Measurements from ENCODE around the gene ZNF581.

ZNF581 gene

GRCh38 chr19:55687281-55688201, 44.1 kb downstream of the ZNF581 start:
- H3K4me1 ChIP-seq (ENCODE audit: control insufficient read depth, insufficient read depth, low read length) = no peaks in the 10 kb centered on the region
- H3K27ac ChIP-seq (ENCODE audit: low read depth, low read length) = no peak overlapping the region
- no peak overlapping the region for H3K4me3 ChIP-seq (ENCODE audit: low read length)
- H3K36me3 ChIP-seq (ENCODE audit: control insufficient read depth, insufficient read depth, low read length) = peaks cover 36% of the 10 kb centered on the region
- H3K27me3 ChIP-seq (ENCODE audit: control insufficient read depth, insufficient read depth, low read length) = no peaks in the 10 kb centered on the region
- H3K9ac ChIP-seq (ENCODE audit: low read length) = no peak overlapping the region

GRCh38 chr19:55688422-55689218, 45.2 kb downstream of the ZNF581 start:
- Histone ChIP-seq H3K9ac (ENCODE audit: low read length) (no peak overlapping the region), H3K4me1 (ENCODE audit: control insufficient read depth, insufficient read depth, low read length) (no peaks in the 10 kb centered on the region), H3K27ac (ENCODE audit: low read depth, low read length) (no peak overlapping the region), H3K4me3 (ENCODE audit: low read length) (no peak overlapping the region), H3K36me3 (ENCODE audit: control insufficient read depth, insufficient read depth, low read length) (peaks cover 44% of the 10 kb centered on the region), H3K27me3 (ENCODE audit: control insufficient read depth, insufficient read depth, low read length) (no peaks in the 10 kb centered on the region)

- peaks cover 42% of the 10 kb centered on the region for H3K36me3 ChIP-seq (ENCODE audit: control insufficient read depth, insufficient read depth, low read length)
- no peak overlapping the region for H3K9ac ChIP-seq (ENCODE audit: low read length)
- no peak overlapping the region for H3K27ac ChIP-seq (ENCODE audit: low read depth, low read length)
Observed at GRCh38 chr19:55689411-55690108, 46.1 kb downstream of the ZNF581 start.

GRCh38 chr19:55690109-55690768, 46.8 kb downstream of the ZNF581 start:
- H3K4me3 ChIP-seq (ENCODE audit: low read length) = no peak overlapping the region
- H3K27ac ChIP-seq (ENCODE audit: low read depth, low read length) = no peak overlapping the region
- no peak overlapping the region for H3K9ac ChIP-seq (ENCODE audit: low read length)
- H3K4me1 ChIP-seq (ENCODE audit: control insufficient read depth, insufficient read depth, low read length) = no peaks in the 10 kb centered on the region
- H3K36me3 ChIP-seq (ENCODE audit: control insufficient read depth, insufficient read depth, low read length) = peaks cover 44% of the 10 kb centered on the region
- no peaks in the 10 kb centered on the region for H3K27me3 ChIP-seq (ENCODE audit: control insufficient read depth, insufficient read depth, low read length)

More at GRCh38 chr19:55689411-55690108, 46.1 kb downstream of the ZNF581 start:
- no peaks in the 10 kb centered on the region for H3K4me1 ChIP-seq (ENCODE audit: control insufficient read depth, insufficient read depth, low read length)
- H3K27me3 ChIP-seq (ENCODE audit: control insufficient read depth, insufficient read depth, low read length) = no peaks in the 10 kb centered on the region
- no peak overlapping the region for H3K4me3 ChIP-seq (ENCODE audit: low read length)

- Histone ChIP-seq H3K36me3 (ENCODE audit: control insufficient read depth, insufficient read depth, low read length) (peaks cover 41% of the 10 kb centered on the region), H3K9ac (ENCODE audit: low read length) (no peak overlapping the region)
Observed at GRCh38 chr19:55690769-55691545, 47.5 kb downstream of the ZNF581 start.

GRCh38 chr19:55691561-55692481, 48.4 kb downstream of the ZNF581 start:
- Histone ChIP-seq H3K27me3 (ENCODE audit: control insufficient read depth, insufficient read depth, low read length) (no peaks in the 10 kb centered on the region), H3K4me1 (ENCODE audit: control insufficient read depth, insufficient read depth, low read length) (no peaks in the 10 kb centered on the region), H3K36me3 (ENCODE audit: control insufficient read depth, insufficient read depth, low read length) (peaks cover 44% of the 10 kb centered on the region), H3K27ac (ENCODE audit: low read depth, low read length) (no peak overlapping the region), H3K4me3 (ENCODE audit: low read length) (no peak overlapping the region), H3K9ac (ENCODE audit: low read length) (no peak overlapping the region)

More at GRCh38 chr19:55690769-55691545, 47.5 kb downstream of the ZNF581 start:
- Histone ChIP-seq H3K4me1 (ENCODE audit: control insufficient read depth, insufficient read depth, low read length) (no peaks in the 10 kb centered on the region), H3K27me3 (ENCODE audit: control insufficient read depth, insufficient read depth, low read length) (no peaks in the 10 kb centered on the region), H3K4me3 (ENCODE audit: low read length) (no peak overlapping the region), H3K27ac (ENCODE audit: low read depth, low read length) (no peak overlapping the region)

GRCh38 chr19:55692681-55693081, 49.2 kb downstream of the ZNF581 start:
- Histone ChIP-seq H3K4me3 (ENCODE audit: low read length) (no peak overlapping the region), H3K27me3 (ENCODE audit: control insufficient read depth, insufficient read depth, low read length) (no peaks in the 10 kb centered on the region), H3K9ac (ENCODE audit: low read length) (no peak overlapping the region), H3K4me1 (ENCODE audit: control insufficient read depth, insufficient read depth, low read length) (no peaks in the 10 kb centered on the region), H3K27ac (ENCODE audit: low read depth, low read length) (no peak overlapping the region), H3K36me3 (ENCODE audit: control insufficient read depth, insufficient read depth, low read length) (peaks cover 44% of the 10 kb centered on the region)

GRCh38 chr19:55693336-55693974, 50.0 kb downstream of the ZNF581 start:
- Histone ChIP-seq H3K4me3 (ENCODE audit: low read length) (no peak overlapping the region), H3K27me3 (ENCODE audit: control insufficient read depth, insufficient read depth, low read length) (no peaks in the 10 kb centered on the region), H3K27ac (ENCODE audit: low read depth, low read length) (no peak overlapping the region), H3K36me3 (ENCODE audit: control insufficient read depth, insufficient read depth, low read length) (peaks cover 44% of the 10 kb centered on the region), H3K9ac (ENCODE audit: low read length) (no peak overlapping the region), H3K4me1 (ENCODE audit: control insufficient read depth, insufficient read depth, low read length) (no peaks in the 10 kb centered on the region)

- Histone ChIP-seq H3K27ac (ENCODE audit: low read depth, low read length) (no peak overlapping the region), H3K36me3 (ENCODE audit: control insufficient read depth, insufficient read depth, low read length) (peaks cover 41% of the 10 kb centered on the region), H3K9ac (ENCODE audit: low read length) (no peak overlapping the region), H3K4me1 (ENCODE audit: control insufficient read depth, insufficient read depth, low read length) (no peaks in the 10 kb centered on the region), H3K4me3 (ENCODE audit: low read length) (no peak overlapping the region), H3K27me3 (ENCODE audit: control insufficient read depth, insufficient read depth, low read length) (no peaks in the 10 kb centered on the region)
Observed at GRCh38 chr19:55694241-55694655, 50.8 kb downstream of the ZNF581 start.

- Histone ChIP-seq H3K36me3 (ENCODE audit: control insufficient read depth, insufficient read depth, low read length) (peaks cover 34% of the 10 kb centered on the region), H3K27ac (ENCODE audit: low read depth, low read length) (no peak overlapping the region)
Observed at GRCh38 chr19:55694656-55695491, 51.4 kb downstream of the ZNF581 start.

More at GRCh38 chr19:55694656-55695491, 51.4 kb downstream of the ZNF581 start:
- Histone ChIP-seq H3K4me3 (ENCODE audit: low read length) (no peak overlapping the region), H3K27me3 (ENCODE audit: control insufficient read depth, insufficient read depth, low read length) (no peaks in the 10 kb centered on the region), H3K4me1 (ENCODE audit: control insufficient read depth, insufficient read depth, low read length) (no peaks in the 10 kb centered on the region), H3K9ac (ENCODE audit: low read length) (no peak overlapping the region)
